HUDEP-2 (cell line): ENCODE data around the gene S100A10.

Source experiments
- DNase-seq, 76 experiments: peaks; one replicate each; lab custom pipeline; 2025; ENCODE audit not compliant: unreplicated experiment in 76 of 76; lab: John Stamatoyannopoulos, UW

S100A10 gene

GRCh38 chr1:151989211-151989862 lies 4.3 kb downstream of the S100A10 start:
- peak in 61 of 76 experiments; percentile 20 to 75 (median 54) for DNase-seq

- DNase-seq = peak in 2 of 76 experiments; percentile 15 to 18
Measured at GRCh38 chr1:151988405-151988923, 5.2 kb downstream of the S100A10 start.

- no peak for DNase-seq
Measured at GRCh38 chr1:151986501-151987190, 7.0 kb downstream of the S100A10 start.

GRCh38 chr1:151985768-151986167 lies 7.9 kb downstream of the S100A10 start:
- no peak for DNase-seq

- no peak for DNase-seq
Measured at GRCh38 chr1:151985270-151985669, 8.4 kb downstream of the S100A10 start.

- DNase-seq = no peak
Measured at GRCh38 chr1:151984313-151984956, 9.2 kb downstream of the S100A10 start.

- DNase-seq = no peak
Measured at GRCh38 chr1:151982300-151983005, 11.2 kb downstream of the S100A10 start.

GRCh38 chr1:151981178-151981525 lies 12.5 kb downstream of the S100A10 start:
- no peak for DNase-seq

- no peak for DNase-seq
Measured at GRCh38 chr1:151980287-151981177, 13.1 kb downstream of the S100A10 start.

- no peak for DNase-seq
Measured at GRCh38 chr1:151978922-151979321, 14.7 kb downstream of the S100A10 start.

GRCh38 chr1:151977662-151978230 lies 15.9 kb downstream of the S100A10 start:
- DNase-seq = peak in 24 of 76 experiments; percentile 5 to 73 (median 42)

- DNase-seq = no peak
Measured at GRCh38 chr1:151976858-151977257, 16.8 kb downstream of the S100A10 start.

- peak in 35 of 76 experiments; percentile 22 to 84 (median 63) for DNase-seq
Measured at GRCh38 chr1:151976015-151976343, 17.7 kb downstream of the S100A10 start.

- DNase-seq = no peak
Measured at GRCh38 chr1:151975311-151976014, 18.2 kb downstream of the S100A10 start.

GRCh38 chr1:151972542-151973248 lies 21.0 kb downstream of the S100A10 start:
- peak in 63 of 76 experiments; percentile 11 to 81 (median 51) for DNase-seq

- peak in 32 of 76 experiments; percentile 10 to 47 (median 30) for DNase-seq
Measured at GRCh38 chr1:151970626-151971025, 23.0 kb downstream of the S100A10 start.

- DNase-seq = no peak
Measured at GRCh38 chr1:151970128-151970527, 23.5 kb downstream of the S100A10 start.

GRCh38 chr1:151968791-151969399 lies 24.8 kb downstream of the S100A10 start:
- peak in 1 of 76 experiments; percentile 13 for DNase-seq
